Right ventricle myocardium superior (tissue), 1 donor: ENCODE data around the gene EPHB1. TPM values are rescaled to one million over a fixed set of nuclear protein-coding genes. Genes with fewer than 3 reads are reported as not detected.

ENCODE experiments used
- ATAC-seq: fragments of 200-7000 bp; cut with Tn5 transposase; one replicate; pipeline ENCODE4 v1.9.1; 2020; ENCODE audit warnings: mild to moderate bottlenecking; ENCODE audit not compliant: poor library complexity
- DNase-seq: peaks from one replicate; pipeline ENCODE4 v3.0.0-alpha.2; 2020
- intact Hi-C: fragments of 100-400 bp; cut with DNase I; formaldehyde crosslinking; loops from one replicate; pipeline ENCODE4 v1.11.2; 2022
- total RNA-seq: library from RNA; stranded (reverse); fragmentation: NEBNext Ultra II Directional; extraction: Animal tissue kit (Norgen Biotek cat#: 25700); gene quantifications from one replicate; pipeline ENCODE4 v1.2.1, GENCODE V29; 2021
- donor health status: DM: no; HTN: yes; CAD: no; lungs with severe emphysema.

Gene EPHB1
- total RNA-seq, 1 donor from 2014 or later, result 1.1 TPM

- intact Hi-C loops, result no loop called here
- DNase-seq (no peak), ATAC-seq (no peak)
Measured at GRCh38 chr3:134801204-134801958, 6.3 kb downstream of the EPHB1 start.

GRCh38 chr3:134802428-134803050, 7.5 kb downstream of the EPHB1 start:
- ATAC-seq (no peak), DNase-seq (no peak)
- intact Hi-C loops, result no loop called here

DNA sequence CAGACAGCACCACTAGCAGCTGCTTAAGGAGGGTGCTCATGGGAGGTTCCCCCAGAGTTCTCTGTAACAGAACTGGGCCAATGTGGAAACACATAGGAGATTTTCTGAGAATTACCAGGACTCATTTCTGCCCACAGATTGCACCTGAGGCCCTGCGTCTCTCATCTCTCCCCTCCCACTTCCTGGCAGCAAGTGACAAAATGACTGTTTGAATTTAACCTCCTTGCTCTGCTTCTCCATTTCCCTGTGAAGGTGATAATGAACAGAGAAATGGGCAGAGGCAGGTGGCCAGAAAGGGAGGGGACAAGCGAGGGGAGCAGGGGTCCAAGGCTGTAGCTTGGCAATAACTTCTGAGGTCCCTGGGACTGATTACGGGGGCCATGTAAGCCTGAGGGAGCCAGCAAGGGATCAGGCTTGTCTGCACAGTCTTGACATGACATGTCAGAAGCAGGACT, 8.0 kb downstream of the EPHB1 start:
- intact Hi-C loops, result no loop called here
- ATAC-seq (no peak), DNase-seq (no peak)

GRCh38 chr3:134803652-134804051, 8.6 kb downstream of the EPHB1 start:
- ATAC-seq (no peak), DNase-seq (no peak)
- intact Hi-C loops, result no loop called here

GRCh38 chr3:134804508-134805480, 9.7 kb downstream of the EPHB1 start:
- DNase-seq (no peak), ATAC-seq (no peak)
- intact Hi-C loops, result no loop called here

GRCh38 chr3:134807189-134807588, 12.1 kb downstream of the EPHB1 start:
- DNase-seq, result no peak
- no peak for ATAC-seq
- intact Hi-C loops, result no loop called here

- ATAC-seq, result no peak
- DNase-seq, result no peak
- intact Hi-C loops, result no loop called here
Measured at GRCh38 chr3:134808835-134809234, 13.8 kb downstream of the EPHB1 start.

DNA sequence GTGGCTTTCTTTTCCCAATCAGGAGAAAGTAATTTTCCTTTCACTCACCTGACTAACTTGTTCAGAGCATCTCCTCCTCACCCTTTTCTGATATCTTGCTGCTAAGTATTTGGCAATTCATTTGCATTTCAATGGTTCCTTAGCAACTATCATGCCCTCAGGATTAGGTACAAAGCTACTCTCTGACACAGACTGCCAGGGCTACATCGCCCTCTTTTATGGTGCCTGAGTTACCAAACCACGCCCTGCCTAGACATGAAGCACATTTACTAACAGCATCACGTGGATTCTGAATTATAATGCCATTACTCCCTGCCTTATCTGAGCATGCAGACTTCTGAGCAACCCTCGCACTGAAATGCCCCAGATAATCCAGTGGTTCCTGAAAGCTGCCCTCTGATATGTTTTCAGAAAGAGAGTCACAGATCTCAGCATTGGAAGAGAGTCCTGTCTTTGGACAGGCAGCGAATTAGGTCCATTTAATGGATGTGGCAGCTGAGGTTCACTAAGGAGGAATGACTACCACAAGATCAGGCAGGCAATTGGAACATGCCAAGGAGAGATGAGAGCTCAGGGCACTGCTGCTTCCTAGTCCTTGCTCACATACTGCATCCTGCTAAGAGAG, 14.5 kb downstream of the EPHB1 start:
- intact Hi-C loops, result no loop called here
- DNase-seq (no peak), ATAC-seq (peak; percentile 90)

GRCh38 chr3:134810052-134810435, 15.0 kb downstream of the EPHB1 start:
- DNase-seq (no peak), ATAC-seq (no peak)
- intact Hi-C loops, result no loop called here

- intact Hi-C loops, result no loop called here
- DNase-seq (no peak), ATAC-seq (no peak)
Measured at GRCh38 chr3:134810850-134811249, 15.8 kb downstream of the EPHB1 start.

DNA sequence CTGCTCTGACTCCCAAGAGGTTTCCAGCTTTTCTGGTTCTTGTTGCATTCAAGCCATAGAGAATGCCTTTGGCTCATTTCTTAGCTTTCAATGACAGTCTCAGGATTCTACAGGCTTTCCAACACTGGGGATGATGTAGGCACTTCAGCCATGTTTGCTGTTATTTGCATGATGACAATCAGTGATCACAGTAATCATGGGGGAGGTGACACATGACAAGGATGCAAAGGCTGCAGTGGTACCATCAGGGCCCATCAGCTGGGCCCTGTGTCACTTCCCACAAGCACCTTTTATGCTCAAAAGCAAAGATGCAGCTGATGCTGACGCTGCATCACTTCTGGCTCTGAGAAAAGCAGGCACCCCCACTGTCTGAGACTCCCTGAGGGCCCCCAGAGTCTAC, 18.6 kb downstream of the EPHB1 start:
- intact Hi-C loops, result no loop called here
- ATAC-seq, result no peak

DNA sequence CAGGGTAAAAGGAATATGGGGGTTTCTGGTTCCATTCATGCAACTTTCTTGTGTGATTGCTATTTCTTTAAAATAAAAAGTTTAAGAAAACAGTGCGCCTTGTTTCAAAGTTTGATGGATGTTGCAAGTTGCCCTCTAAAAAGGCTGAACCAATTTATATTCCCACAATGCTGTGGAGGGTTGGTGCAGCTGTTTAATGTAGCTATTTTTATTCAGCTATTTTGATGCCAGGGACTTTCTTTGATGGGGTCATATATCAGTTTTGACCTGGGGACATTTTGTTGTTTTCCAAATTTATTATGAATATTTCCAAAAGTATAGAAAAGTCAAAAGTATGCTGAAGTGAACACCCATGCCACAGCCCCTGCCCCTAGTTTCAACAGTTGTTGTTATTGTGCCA, 20.5 kb downstream of the EPHB1 start:
- intact Hi-C loops, result no loop called here
- no peak for DNase-seq
- no peak for ATAC-seq

More for the DNA sequence above, 18.6 kb downstream of the EPHB1 start:
- DNase-seq, result no peak

DNA sequence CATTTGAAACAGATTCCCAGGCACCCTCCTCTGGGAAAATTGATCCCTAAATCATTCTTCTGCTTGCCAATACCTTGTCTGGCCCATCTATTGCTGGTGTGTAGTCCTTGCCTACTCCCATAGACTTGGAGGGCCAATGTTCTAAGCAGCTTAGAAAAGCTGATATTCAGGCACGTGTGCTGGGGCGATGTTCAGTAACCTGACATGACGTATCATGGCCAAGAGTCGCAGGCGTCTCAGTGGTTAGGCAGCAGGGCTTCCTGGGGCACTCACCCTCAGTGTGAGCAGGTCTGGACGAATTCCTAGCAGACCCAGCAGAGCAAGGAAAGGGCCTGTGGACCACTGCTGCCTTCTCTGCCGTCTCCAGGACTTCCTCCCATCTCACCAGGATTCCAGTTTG, 21.6 kb downstream of the EPHB1 start:
- intact Hi-C loops, result no loop called here
- no peak for DNase-seq
- no peak for ATAC-seq

- ATAC-seq, result peak; percentile 74
- peak; percentile 49 for DNase-seq
- intact Hi-C loops, result no loop called here
Measured at GRCh38 chr3:134817297-134817696, 22.2 kb downstream of the EPHB1 start.

DNA sequence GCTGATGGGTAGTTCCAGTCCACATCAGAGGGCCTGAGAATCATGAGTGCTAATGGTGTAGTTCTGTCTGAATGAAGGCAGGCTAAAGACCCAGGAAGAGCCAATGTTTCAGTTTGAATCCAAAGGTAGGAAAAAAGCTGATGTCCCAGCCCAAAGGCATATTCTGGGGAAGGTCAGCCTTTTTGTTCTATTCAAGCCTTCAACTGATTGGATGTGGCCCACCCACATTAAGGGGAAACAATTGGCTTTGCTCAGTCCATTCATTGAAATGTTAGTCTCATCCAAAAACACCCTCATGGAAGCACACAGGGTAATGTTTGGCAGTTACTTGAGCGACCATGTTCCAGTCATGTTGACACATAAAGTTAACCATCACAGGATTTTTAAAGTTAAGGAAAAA, 25.9 kb downstream of the EPHB1 start:
- DNase-seq, result no peak
- intact Hi-C loops, result no loop called here
- no peak for ATAC-seq

DNA sequence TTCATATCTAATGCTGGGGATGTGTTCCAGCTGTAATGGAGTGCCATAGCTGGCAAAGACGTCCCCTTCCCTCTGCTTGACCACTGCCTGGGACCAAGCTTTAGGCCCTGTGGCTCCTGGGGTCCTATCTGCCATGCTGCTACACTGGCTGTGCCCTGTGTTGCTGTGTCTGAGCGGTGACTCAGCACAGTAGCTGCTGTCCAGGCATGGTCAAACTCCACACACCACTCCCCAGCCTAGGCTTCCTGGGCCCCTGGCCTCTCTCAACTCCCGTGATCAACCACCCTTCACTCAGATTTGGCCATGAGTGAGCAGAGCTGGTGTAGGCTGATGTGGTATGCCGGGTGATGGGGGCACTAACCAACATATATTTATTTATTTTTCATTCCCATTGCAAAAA, 27.0 kb downstream of the EPHB1 start:
- intact Hi-C loops, result no loop called here
- DNase-seq, result no peak
- no peak for ATAC-seq

DNA sequence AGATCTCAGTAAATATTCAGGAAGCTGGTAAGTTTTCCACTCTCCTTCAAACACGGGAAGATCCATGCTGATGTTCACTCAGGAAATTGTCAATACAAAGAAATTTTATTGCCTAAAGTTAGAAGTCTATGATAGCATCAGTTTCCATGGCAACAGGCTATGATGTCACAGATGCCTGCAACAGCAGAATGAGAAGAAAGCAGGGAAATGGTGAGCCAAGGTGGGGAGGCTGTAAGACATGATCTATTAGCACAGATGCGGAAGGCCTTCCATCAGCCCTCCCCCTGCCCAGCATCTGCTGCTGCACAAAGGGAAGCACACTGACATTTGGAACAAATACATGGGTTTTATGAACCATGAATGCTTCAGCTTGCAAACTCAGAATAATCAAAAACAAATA, 28.6 kb downstream of the EPHB1 start:
- intact Hi-C loops, result no loop called here
- DNase-seq (no peak), ATAC-seq (no peak)

GRCh38 chr3:134824791-134825190, 29.7 kb downstream of the EPHB1 start:
- intact Hi-C loops, result no loop called here
- ATAC-seq (peak; percentile 87), DNase-seq (peak; percentile 57)

- DNase-seq (no peak), ATAC-seq (no peak)
- intact Hi-C loops, result no loop called here
Measured at GRCh38 chr3:134827213-134827612, 32.2 kb downstream of the EPHB1 start.
